CD4-positive, alpha-beta T cell treated with Interleukin-6 for 4 hours (primary cell): ENCODE results near the gene MGME1.

Source experiments
- DNase-seq: peaks from one replicate; pipeline ENCODE4 v3.0.0-alpha.2; 2020; ENCODE audit warnings: mixed read lengths

MGME1 gene

DNA sequence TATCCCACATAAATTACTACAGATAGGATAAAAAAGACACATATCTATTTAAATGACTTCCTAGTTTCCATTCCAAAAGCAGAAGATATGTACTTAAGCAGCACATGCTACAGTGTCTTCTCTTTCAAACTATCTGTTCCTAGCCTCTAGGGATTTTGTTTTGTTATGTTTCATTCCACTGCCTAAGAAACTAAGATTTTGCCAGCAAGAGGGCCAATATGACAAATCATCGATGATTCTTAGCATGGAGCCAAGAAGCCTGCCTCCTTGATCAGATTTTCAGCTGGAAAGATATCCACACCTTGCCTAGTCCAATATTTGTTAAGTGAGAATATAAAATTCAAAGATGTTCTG, 7.3 kb upstream of the MGME1 start:
- no peak for DNase-seq

DNA sequence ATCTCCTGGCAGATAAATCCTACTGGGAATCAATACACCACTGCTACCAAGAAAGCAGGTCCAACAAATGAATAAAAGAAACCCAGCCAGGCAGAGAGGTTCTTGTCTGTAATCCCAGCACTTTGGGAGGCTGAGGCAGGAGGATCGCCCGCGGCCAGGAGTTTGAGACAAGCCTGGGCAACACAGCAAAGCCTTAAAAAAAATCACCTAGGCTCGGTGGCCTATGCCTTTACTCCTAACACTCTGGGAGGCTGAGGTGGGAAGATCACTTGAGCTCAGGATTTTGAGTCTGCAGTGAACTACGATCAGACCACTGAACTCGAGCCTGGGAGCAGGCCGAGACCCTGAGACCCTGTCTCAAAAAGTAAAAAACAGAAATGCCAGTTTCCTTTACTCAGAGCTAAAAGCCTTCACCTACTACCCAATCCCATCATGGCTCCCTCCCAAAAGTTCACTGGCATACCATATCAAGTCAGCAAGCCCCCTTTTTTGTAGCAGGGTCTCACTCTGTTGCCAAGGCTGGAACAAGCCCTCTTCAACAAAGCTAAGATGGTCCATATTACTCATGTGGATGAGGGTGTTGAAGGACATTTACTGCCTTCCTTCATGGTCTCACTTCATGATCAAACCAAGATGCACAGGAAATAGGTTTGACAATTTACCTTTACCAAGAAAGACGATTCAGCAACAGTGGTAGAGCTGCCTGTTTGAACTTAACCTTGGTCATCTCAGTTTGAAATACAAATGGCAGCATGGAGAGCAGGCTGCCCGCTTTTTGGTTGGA, 5.5 kb upstream of the MGME1 start:
- DNase-seq: no peak

DNA sequence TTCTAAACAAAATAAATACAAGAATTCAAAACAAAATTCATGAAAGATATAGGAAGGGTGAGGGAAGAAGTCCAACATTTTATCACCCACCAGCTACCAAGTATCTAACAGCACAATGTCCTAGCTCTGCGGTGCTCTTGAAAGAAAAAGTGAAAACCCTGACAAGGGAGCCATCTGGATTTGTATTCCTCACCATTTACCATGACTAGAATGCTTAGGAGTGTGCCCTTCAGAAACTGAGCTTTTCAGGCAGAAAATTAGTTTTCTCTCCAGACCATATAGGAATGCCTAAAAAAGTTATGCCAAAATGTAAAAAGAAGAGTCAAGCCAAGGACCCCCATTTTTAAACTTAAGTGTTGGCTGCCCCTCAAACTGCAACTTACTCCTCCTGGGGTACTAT, 4.7 kb upstream of the MGME1 start:
- no peak for DNase-seq

DNA sequence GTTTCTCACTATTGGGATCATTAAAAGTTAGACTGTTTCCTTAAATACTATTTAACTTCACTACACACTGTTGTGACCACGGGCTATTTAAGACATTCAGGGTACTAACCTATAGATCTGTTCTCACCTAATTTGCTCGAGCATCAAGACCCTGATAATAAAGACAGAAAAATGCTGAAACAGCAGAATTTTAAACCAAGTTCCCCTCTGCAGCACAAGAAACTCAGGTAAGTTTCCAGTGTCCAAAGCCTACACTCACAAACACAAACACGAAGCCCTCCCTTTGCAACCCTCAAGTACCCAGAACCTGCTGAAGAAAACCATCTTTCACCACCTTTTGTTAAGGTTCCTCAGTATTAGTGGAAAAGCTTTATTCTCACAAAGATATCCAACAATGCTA, 4.2 kb upstream of the MGME1 start:
- no peak for DNase-seq

DNA sequence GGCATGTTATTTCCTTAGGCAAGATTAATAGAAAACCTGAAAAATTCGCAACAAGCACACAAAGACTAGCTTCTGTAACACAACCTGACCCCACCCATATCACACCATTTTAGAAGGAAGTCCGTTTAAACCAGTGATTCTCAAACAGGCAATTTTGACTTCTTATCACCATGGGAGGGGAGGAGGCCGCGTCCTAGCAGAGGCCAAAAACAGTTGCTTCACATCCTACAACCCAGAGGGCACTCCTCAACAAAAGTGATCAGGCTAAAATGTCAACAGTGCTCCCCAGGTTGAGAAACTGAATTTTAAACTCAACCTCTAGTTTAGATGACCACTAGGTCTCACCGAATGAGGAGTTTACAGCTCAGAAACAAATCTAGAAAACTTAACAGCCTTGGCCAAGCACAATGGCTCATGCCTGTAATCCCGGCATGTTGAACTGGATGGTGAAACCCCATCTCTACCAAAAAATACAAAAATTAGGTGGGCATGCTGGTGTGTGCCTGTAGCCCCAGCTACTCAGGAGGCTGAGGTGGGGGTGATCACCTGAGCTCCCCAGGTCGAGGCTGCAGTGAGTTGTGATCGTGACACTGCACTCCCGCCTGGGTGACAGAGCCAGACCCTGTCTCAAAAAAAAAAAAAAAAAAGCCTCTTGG, 3.6 kb upstream of the MGME1 start:
- DNase-seq: no peak

DNA sequence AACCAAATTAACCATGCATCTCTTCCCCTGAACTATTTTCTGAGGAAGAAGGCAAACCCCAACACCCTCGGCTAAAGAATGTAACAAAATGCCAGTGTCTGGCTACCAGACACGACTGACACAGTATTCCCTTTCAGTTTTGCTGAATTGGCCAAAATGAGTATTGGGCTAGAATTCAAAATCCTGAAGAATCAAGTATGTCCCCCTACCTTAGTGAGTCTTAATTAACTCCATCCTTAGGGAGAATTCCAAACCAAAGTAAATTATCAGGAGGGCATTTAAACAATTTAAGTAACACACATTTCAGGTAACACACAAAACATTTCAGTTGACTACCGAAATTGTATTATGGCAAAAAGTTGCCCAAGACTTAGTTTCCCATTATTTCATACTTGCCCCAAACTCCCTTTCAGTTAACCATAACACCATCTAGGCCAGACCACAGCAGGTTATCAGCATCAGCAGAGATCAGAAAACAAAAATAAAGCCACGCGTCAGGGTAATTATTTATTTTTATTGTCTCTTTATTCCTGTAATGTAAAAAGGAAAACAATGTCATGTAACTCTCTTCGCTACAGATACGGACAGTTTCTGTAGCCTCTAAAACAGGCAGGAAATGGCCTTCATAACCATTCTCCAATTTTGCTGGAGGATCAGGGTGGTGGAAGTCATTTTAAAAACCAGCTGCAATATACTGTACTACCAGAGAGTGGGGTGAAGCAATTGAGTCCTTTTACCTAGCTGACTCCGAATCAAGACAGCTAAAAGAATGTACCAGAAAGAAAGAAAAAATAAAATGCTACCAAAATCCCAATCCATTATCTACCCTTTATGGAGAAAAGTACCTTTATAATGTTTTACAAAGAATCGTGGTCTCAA, 2.1 kb upstream of the MGME1 start:
- no peak for DNase-seq

DNA sequence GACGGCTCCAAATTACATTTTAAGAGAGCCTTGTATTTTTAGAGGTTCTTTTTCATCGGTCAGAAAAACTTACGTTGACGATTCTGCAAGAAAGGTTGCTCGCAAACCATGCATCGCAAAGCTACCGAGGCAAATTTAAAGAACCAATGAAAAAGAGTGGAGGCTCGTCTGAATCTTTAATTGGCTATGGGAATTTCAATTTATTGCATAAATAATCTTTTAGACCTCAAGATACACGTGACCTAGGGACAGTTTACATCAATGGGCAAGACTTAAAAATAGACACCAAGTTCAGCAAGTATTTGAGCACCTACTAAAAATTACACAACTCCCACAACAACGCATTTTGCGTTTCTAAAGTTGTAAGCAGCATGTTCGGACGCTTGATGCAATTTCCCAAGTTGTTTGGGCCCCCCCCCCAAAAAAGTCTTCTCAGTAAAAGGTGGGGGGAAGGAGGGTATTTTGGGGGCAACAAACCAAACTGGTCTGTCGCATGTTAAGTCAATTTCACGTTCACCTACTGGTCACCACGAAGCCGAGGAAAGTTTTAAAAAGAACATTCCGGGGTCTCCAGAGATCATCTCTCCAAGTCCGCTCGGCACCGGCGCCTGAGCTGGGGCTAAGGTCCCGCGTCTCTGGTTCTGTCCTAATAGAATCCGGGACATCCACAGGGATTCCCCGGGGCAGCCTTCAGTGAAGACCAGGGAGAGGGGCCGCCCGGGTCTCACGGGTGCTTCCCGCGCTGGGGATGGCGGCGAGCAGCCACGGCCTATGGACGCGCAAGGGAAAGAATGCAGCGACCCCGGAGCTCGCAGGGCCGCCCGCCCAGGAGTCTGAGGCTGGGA, 1.1 kb upstream of the MGME1 start:
- no peak for DNase-seq

DNA sequence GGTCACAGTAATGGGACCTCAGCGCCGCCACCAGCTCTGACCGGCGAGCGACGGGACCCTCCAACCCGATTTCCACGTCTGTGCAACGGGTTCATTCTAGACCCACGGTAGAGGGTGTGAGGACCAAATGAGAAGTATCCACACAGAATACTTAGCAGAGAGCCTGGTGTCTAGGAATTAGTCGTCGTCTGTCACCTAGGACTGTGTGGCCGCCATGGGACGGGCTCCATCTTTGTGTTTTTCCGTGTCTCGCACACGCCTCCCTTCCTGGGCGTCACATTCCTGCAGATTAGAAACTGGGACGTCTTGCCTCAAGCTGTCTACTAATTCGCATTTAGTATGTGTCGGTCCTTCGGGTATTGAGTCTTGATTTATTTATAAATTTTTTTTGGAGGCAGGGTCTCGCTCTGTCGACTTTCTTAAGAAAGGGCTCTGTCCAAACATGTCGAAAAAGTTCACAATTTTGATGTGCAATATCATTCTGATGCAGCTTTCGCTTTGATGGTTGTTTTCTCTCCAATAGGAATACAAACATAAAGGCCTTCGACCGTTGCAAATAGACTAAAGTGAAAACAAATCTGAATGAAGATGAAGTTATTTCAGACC, 563 bp downstream of the MGME1 start:
- peak; percentile 32 for DNase-seq

DNA sequence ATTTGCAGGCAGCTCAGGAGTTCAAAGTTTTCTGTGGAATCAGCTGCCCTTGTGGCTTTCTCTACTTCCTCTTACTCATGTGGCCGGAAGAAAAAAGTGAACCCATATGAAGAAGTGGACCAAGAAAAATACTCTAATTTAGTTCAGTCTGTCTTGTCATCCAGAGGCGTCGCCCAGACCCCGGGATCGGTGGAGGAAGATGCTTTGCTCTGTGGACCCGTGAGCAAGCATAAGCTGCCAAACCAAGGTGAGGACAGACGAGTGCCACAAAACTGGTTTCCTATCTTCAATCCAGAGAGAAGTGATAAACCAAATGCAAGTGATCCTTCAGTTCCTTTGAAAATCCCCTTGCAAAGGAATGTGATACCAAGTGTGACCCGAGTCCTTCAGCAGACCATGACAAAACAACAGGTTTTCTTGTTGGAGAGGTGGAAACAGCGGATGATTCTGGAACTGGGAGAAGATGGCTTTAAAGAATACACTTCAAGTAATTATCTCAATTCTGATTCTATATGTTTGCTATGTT, 1.1 kb downstream of the MGME1 start:
- DNase-seq: peak; percentile 32

DNA sequence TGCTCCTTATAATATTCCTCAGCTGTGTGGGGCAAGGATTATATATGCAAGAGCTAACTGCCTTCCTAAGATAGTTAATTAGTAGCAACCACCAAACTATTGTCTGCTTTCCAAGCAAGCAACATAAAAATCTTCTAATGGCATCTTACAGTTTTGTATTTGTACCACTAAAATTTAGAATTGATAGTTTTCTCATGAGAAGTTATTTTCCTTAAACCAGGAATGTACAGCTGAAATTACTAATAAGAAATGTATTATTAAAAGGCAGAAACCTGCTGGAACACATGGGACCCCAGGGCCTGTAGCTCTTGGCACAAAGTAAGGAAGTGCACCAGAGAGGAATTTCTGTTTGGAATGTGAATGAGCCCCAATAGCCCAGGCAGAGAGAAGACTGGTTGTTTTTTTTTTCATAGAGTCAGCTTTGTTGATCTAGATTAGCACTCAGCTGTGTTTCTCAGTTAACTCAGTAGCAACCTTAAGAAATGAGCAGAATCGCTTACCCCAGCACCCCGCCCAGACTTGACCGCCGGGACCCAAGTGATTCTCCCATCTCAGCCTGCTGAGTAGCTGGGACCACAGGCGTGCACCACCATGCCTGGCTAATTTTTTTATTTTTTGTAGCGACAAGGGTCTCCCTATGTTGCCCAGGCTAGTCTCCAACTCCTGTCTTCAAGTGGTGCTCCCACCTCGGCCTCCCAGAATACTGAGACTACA, 2.6 kb downstream of the MGME1 start:
- DNase-seq: no peak

DNA sequence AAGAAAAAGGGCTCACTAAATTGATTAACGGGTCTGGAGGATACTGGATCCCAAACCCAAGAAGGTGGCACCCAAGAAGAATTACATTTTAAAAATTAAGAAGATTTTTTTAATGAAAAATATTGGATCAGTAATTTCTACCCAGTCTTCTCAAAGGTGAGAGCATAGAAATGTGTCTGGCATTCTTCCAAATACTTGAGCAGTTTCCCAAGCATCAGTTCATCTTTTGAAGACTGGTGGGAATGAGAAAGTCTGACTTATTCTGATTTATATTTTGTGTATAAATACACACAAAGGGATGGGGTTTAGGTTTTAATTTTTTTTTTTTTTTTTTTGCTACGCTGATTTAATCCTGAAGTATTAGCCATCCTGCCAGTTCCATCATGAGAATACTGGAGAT, 3.3 kb downstream of the MGME1 start:
- no peak for DNase-seq

DNA sequence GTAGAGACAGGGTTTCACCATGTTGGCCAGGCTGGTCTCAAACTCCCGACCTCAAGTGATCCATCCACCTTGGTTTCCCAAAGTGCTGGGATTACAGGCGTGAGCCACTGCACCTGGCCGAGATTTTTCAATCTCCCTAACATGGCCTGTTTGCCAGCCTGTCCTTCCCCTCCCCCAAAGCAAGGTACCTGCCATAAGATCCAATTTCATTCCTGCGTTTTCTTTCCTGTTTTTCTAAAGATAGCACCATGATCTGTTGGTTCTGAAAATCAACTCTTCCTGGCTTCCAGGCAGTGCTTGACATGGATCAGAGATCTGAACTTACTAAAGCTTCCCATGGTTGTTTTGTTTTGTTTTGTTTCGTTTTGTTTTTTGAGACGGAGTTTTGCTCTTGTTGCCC, 7.5 kb downstream of the MGME1 start:
- no peak for DNase-seq

DNA sequence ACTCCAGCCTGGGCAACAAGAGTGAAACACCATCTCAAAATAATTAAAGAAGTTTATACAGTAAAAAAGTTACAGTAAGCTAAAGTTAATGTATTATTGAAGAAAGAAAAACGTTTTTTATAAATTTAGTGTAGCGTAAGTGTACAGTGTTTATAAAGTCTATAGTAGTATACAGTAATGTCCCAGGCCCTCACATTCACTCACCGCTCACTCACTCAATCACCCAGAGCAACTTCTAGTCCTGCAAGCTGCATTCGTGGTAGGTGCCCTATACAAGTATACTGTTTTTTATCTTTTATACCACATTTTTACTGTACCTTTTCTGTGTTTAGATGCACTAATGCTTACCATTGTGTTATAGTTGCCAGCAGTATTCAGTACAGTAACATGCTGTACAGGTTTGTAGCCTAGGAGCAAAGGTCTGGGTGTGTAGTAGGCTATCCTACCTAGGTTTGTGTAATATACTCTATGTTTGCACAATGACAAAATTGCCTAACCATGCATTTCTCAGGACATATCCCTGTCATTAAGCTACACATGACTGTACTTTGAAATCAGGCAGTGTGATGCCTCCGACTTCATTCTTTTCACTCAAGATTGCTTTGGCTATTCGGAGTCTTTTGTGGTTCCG, 16.7 kb downstream of the MGME1 start:
- DNase-seq: no peak

DNA sequence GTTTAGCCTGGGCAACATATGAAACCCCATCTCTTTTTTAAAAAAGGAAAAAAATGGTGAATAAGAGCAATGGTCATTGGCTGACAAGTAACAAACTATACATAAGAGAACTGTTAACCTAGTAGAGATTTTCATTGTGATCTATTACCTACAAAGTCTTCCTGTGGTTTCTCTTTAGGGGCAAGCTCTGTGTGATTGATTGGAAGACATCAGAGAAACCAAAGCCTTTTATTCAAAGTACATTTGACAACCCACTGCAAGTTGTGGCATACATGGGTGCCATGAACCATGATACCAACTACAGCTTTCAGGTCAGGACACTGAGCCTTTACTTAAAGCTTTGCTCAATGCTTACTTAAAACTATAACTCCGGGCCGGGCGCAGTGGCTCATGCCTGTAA, 19.2 kb downstream of the MGME1 start:
- DNase-seq: peak; percentile 12

DNA sequence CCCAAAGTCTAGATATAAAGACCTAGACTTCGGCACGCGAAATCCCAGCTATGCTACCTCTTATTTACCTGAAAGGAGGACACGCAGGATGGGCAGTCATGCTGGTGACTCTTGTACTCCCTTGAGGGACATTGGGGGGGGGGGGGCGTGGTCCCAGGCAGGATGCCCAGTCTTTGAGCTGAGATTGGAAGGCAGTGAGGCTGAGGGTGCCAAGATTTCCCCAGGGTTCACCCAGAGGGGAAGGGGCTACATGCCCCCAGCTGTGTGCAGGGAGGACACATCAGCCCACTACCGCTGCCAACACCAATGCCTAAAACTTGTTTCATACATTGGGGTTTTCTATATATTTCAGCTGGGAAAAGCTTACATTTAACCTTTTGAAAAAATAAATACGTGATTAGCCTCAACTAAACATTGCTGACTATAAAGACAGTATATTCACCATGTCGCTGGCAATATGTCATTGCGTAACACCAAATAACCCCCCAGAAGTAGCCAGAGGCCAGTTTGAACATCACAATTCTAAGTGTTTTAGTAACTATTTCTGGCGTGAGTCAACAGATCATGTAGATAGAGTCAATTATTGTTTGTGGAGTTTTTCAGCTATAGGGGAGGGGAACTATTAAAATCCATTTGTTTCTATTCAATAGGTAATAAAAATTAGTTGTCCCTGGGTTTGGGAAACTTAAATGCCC, 21.6 kb downstream of the MGME1 start:
- no peak for DNase-seq

DNA sequence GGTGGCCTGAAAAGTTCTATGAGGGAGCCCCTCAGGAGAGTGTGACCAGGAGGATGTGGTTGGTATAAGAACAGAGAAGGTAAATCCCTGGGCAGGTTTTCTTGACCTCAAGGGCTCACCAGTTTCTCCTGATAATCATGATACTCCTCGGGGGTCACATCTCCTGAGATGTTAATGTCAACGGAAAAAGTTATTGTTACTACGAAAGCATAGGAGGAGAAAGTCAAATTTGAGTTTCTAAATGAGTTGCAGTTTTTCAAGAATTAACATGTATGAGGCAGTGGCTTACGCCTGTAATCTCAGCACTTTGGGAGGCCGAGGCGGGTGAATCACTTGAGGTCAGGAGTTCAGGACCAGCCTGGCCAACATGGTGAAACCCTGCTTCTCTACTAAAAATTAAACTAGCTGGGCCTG, 23.4 kb downstream of the MGME1 start:
- no peak for DNase-seq

DNA sequence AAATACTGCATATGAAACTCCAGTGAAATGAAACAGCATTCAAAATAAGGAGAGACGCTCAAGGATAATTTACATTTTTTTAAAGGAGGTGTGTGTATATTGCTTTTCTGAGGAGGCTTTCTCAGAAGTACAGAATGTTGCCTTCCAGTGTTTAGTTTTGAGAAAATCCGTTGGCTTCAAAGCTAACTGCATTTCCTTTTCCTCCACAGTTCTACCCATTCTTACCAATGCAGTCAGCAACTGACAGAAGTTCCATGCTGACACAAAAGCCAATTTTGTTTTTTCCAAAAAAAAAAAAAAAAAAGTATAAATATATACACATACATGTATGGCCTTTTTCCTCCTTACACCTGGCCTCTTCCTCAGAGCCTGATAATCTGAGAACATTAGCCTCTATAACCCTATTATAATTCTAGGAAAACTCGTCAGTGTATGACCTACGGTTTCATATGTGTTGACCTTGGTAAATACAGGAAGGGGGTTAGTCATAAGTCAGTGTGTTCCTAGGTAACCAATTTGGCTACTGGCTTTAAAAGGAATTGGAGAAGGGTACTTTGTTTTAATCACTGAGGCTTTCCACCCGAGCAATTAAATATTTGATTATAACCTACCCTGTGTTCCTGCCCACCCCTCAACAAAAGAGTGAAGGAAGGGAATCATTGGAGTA, 24.2 kb downstream of the MGME1 start:
- DNase-seq: no peak

DNA sequence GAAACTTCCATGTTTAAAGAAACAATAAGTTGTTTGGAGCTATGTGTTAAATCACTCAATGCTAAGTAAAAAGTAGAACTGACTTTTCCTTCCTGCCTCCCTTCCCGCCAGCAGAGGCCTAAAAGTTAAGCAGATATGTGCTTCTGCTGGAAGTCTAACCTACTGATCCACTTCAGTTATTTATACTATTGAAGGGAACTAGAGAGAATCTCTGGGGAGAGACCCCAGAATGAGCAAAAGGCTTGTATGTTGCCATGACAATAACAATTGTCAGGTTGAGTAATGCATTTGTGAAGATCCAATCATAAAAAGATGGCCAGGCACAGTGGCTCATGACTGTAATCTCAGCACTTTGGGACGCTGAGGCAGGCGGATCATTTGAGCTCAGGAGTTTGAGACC, 24.7 kb downstream of the MGME1 start:
- DNase-seq: no peak

DNA sequence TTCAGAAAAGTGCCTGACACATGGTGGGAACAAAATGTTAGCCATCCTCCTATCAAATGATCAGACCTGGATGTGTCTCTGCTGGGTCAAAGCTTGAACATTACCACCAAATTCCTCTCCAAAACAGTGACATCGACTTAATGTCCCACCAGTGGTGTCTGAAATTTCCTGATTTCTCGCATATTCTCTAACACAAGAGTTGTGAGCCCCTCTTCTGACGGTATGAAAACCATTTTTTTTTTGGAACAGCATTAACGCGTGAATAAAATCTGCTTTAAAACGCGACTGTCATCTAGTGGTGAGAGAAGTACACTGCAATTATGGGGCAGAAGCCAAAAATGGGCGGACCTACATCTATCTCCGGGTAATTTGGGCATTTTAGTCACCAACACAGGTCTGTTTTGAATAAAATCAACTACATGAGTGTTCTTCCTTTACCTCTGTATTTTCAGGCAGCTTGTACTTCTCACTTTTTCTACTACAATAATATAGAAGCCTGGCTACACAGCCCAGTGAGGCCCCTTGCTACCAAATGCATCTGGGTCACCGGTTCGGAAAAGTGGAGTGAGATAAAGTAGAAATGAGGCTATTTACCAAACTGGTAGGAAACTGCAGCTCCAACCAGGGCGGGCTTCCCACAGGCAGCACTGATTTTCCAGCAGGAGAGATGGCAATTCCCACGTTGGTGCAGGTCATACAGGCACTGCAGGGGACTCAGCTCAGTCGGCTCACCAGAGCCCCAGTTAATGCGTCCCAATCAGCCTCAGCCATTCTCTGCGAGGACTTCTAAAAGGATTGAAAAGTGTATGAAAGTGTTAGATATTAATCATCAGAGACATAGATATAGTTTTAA, 27.4 kb downstream of the MGME1 start:
- DNase-seq: peak; percentile 46
